ENCODE measurements around the gene KRTAP10-1.

GRCh38 chr21:44520326-44521300 is 19.4 kb downstream of the KRTAP10-1 start:
- TF ChIP-seq POLR2A (IDR thresholded peaks at IDR 0.05; ENCODE audit: low read depth, low read length) (no peak), POLR2AphosphoS5 (IDR thresholded peaks at IDR 0.05; ENCODE audit: low read depth, low read length) (no peak), TAF1 (IDR thresholded peaks at IDR 0.05; ENCODE audit: low read depth, low read length) (no peak), SPI1 (IDR thresholded peaks at IDR 0.05; ENCODE audit: low read depth, low read length) (no peak)
